Endothelial cell of umbilical vein (primary cell): Measurements from ENCODE around the gene IFIT5. TPM values are rescaled to one million over a fixed set of nuclear protein-coding genes. Genes with fewer than 3 reads are reported as not detected.

ENCODE experiments used
- BruUV-seq: library from RNA; stranded (reverse); fragments of 400-500 nt; replicated peaks from 2 replicates; lab custom pipeline; 2021; lab: Mats Ljungman, UMichigan
- CTCF ChIA-PET: fragments of 300-600, 350-600 bp; sonication (Branson Sonifier 250); formaldehyde crosslinking; loops from one replicate; lab custom pipeline; 2021; ENCODE audit warnings: antibody characterized with exemption, inconsistent platforms; lab: Charles Lee
- POLR2A ChIA-PET: fragments of 300-600, 350-600 bp; sonication (Branson Sonifier 250); formaldehyde crosslinking; loops from one replicate; lab custom pipeline; 2021; ENCODE audit warnings: antibody characterized with exemption, inconsistent platforms; lab: Charles Lee
- DNase-seq: peaks from one replicate; pipeline ENCODE4 v3.0.0-alpha.2; 2011; ENCODE audit warnings: low read depth, low spot score
- FAIRE-seq: peaks from 2 replicates; lab custom pipeline; 2011; peaks lifted over from hg19 to GRCh38; lab: Jason Lieb, UNC
- H2AFZ ChIP-seq: 2 replicates; pipeline ENCODE4 v1.6.0; 2012; ENCODE audit warnings: low read depth, low read length, control low read depth, inconsistent platforms
- H3K27ac ChIP-seq: 2 replicates; pipeline ENCODE4 v1.5.1; 2011; ENCODE audit warnings: low read depth, mild to moderate bottlenecking, control low read depth, low read length, moderate library complexity; ENCODE audit not compliant: insufficient read depth
- H3K27me3 ChIP-seq, 2 experiments: 2 replicates each; pipeline versions ENCODE4 v1.6.0 to v1.6.1; 2011; ENCODE audit warnings: low read length in 2 of 2, mixed read lengths in 1 of 2; ENCODE audit not compliant: control insufficient read depth in 2 of 2, insufficient read depth in 2 of 2
- H3K36me3 ChIP-seq, 2 experiments: 2 replicates in 1 of 2; 3 replicates in 1 of 2; pipeline ENCODE4 v1.5.1; 2011; ENCODE audit warnings: low read length in 2 of 2, mild to moderate bottlenecking in 1 of 2, moderate library complexity in 1 of 2; ENCODE audit not compliant: control insufficient read depth in 2 of 2, insufficient read depth in 2 of 2; ENCODE audit errors: extremely low read depth in 1 of 2
- H3K4me1 ChIP-seq: 3 replicates; pipeline ENCODE4 v1.5.1; 2011; ENCODE audit warnings: mild to moderate bottlenecking, low read length; ENCODE audit not compliant: control insufficient read depth, insufficient read depth; ENCODE audit errors: extremely low read depth
- H3K4me2 ChIP-seq: 2 replicates; pipeline ENCODE4 v1.6.1; 2011; ENCODE audit warnings: low read length, control low read depth, mixed read lengths; ENCODE audit not compliant: insufficient read depth
- H3K4me3 ChIP-seq, 3 experiments: fragments of 200-600 bp in 1 of 3; sonication (generic), shearing (Covaris generic) in 1 of 3; replicated peaks in 1 of 3; 2 replicates each; pipeline ENCODE4 v1.5.1; 2011 to 2016; ENCODE audit warnings: control low read depth in 3 of 3, low read length in 3 of 3, mild to moderate bottlenecking in 2 of 3, inconsistent platforms in 1 of 3, low read depth in 1 of 3, moderate library complexity in 1 of 3; ENCODE audit not compliant: insufficient read depth in 1 of 3
- H3K79me2 ChIP-seq: 2 replicates; pipeline ENCODE4 v1.6.0; 2012; ENCODE audit warnings: low read length, inconsistent platforms; ENCODE audit not compliant: control insufficient read depth, insufficient read depth
- H3K9ac ChIP-seq: replicated peaks from 2 replicates; pipeline ENCODE3; 2011; ENCODE audit warnings: low read length, control low read depth; ENCODE audit not compliant: insufficient read depth; ENCODE audit errors: extremely low read depth
- H3K9me1 ChIP-seq: replicated peaks from 3 replicates; pipeline ENCODE4 v1.6.0; 2011; ENCODE audit warnings: mild to moderate bottlenecking, low read length; ENCODE audit not compliant: control insufficient read depth, insufficient read depth; ENCODE audit errors: extremely low read depth
- H3K9me3 ChIP-seq: replicated peaks from 2 replicates; pipeline ENCODE4 v1.5.1; 2012; ENCODE audit warnings: low read length, inconsistent platforms; ENCODE audit not compliant: control insufficient read depth, insufficient read depth
- H4K20me1 ChIP-seq: replicated peaks from 2 replicates; pipeline ENCODE3; 2011; ENCODE audit warnings: mild to moderate bottlenecking, low read length; ENCODE audit not compliant: control insufficient read depth, insufficient read depth; ENCODE audit errors: extremely low read depth
- CTCF ChIP-seq, 2 donors: IDR thresholded peaks; 1 replicate in 1 of 2; 2 replicates in 1 of 2; pipeline ENCODE4 v1.5.1; 2011; ENCODE audit warnings: low read length in 2 of 2, mild to moderate bottlenecking in 2 of 2, moderate library complexity in 2 of 2, control low read depth in 1 of 2, inconsistent platforms in 1 of 2, low read depth in 1 of 2; ENCODE audit not compliant: insufficient read depth in 1 of 2; ENCODE audit errors: extremely low read depth in 1 of 2
- EZH2 ChIP-seq: IDR thresholded peaks from 2 replicates; pipeline ENCODE4 v1.6.1; 2012; ENCODE audit warnings: borderline replicate concordance, low read depth, mild to moderate bottlenecking, moderate library complexity, low read length, inconsistent platforms; ENCODE audit not compliant: severe bottlenecking
- FOS ChIP-seq: IDR thresholded peaks from 2 replicates; pipeline ENCODE4 v1.6.1; 2011; ENCODE audit warnings: mild to moderate bottlenecking, low read length, moderate library complexity, borderline replicate concordance; ENCODE audit not compliant: insufficient read depth
- GATA2 ChIP-seq: IDR thresholded peaks from 2 replicates; pipeline ENCODE4 v1.7.0; 2011; ENCODE audit warnings: low read depth, mild to moderate bottlenecking, moderate library complexity, mixed read lengths, low read length; ENCODE audit not compliant: insufficient read length, insufficient read depth
- JUN ChIP-seq: IDR thresholded peaks from 2 replicates; pipeline ENCODE4 v1.6.1; 2011; ENCODE audit warnings: borderline replicate concordance, low read depth; ENCODE audit not compliant: insufficient read length, insufficient read depth
- MAX ChIP-seq: IDR thresholded peaks from 2 replicates; pipeline ENCODE4 v1.6.1; 2011; ENCODE audit not compliant: insufficient read depth, insufficient read length
- MYC ChIP-seq: IDR thresholded peaks from one replicate; pipeline ENCODE4 v1.6.1; 2011; ENCODE audit warnings: mild to moderate bottlenecking, low read depth, low read length
- POLR2A ChIP-seq: IDR thresholded peaks from 2 replicates; pipeline ENCODE4 v1.6.1; 2012; ENCODE audit warnings: low read depth, mild to moderate bottlenecking, control low read depth, low read length
- POLR2AphosphoS5 ChIP-seq: IDR thresholded peaks from 2 replicates; pipeline ENCODE4 v1.6.1; 2012; ENCODE audit warnings: low read depth, mild to moderate bottlenecking, control low read depth, low read length, moderate library complexity; ENCODE audit not compliant: insufficient read depth
- dilution Hi-C: fragments of 300-500 bp; cut with MboI; formaldehyde crosslinking; loops from one replicate; pipeline ENCODE4 v1.15.0; 2019; ENCODE audit warnings: low sequenced_read_pairs; ENCODE audit not compliant: extremely low pct_ligation_motif_present
- intact Hi-C: fragments of 100-400 bp; cut with micrococcal nuclease; formaldehyde crosslinking; loops from one replicate; pipeline ENCODE4 v1.10.0; 2022
- polyA plus RNA-seq, 4 experiments: library from polyadenylated mRNA; depleted of rRNA in 3 of 4; stranded (reverse) in 3 of 4; unstranded in 1 of 4; fragments of >200 nt; gene quantifications; 2 replicates each; pipeline versions ENCODE4 v1.2.1 to v1.2.3, GENCODE V29; 2011 to 2012; ENCODE audit warnings: missing spikeins in 1 of 4
- total RNA-seq: library from RNA; stranded (reverse); gene quantifications from 2 replicates; pipeline ENCODE4 v1.2.3, GENCODE V29; 2021

The IFIT5 gene
- total and polyA plus RNA-seq, 2 donors (not counting 3 experiments of a cell fraction or from before 2014, with no cell fraction given), result 1.0 to 3.2 TPM

GRCh38 chr10:89458291-89458690, 43.9 kb downstream of the IFIT5 start:
- intact Hi-C loops, result loop anchor here (1.0 kb wide), 2 partner anchors 31 to 95 kb away; no protein-coding TSS in a partner anchor
- Histone ChIP-seq H2AFZ (no peak overlapping the region), H3K79me2 (no peaks in the 10 kb centered on the region), H3K4me3 (peak overlapping the region in 1 of 3 experiments; percentile 37), H3K9ac (no peak overlapping the region), H3K27me3 (no peaks in the 10 kb centered on the region), H4K20me1 (no peaks in the 10 kb centered on the region), H3K27ac (peak overlapping the region; percentile 40), H3K4me2 (peak overlapping the region; percentile 96), H3K4me1 (peaks cover 17% of the 10 kb centered on the region), H3K9me3 (no peaks in the 10 kb centered on the region), H3K36me3 (no peaks in the 10 kb centered on the region), H3K9me1 (no peaks in the 10 kb centered on the region)
- FAIRE-seq (peak; percentile 96), DNase-seq (peak; percentile 80)
- ChIA-PET POLR2A (no interaction called here), CTCF (interaction anchor here (0.6 to 1.3 kb wide), 4 partner anchors 24 to 95 kb away, joined by 3 to 4 read pairs (median 3); no protein-coding TSS in a partner anchor)
- no TSS peak for BruUV-seq
- TF ChIP-seq MYC (no peak), FOS (peak; percentile 55), JUN (peak; percentile 90), MAX (no peak), POLR2AphosphoS5 (peak; percentile 26), POLR2A (no peak), EZH2 (no peak), GATA2 (no peak), CTCF (IDR thresholded peaks at IDR 0.05; ENCODE audit: extremely low read depth in 1 of 2, insufficient read depth in 1 of 2, low read depth in 1 of 2, low read length in 2 of 2) (no peak)
- dilution Hi-C loops, result no loop called here
